Measurements from ENCODE around the gene FBN1.

The FBN1 gene

DNA sequence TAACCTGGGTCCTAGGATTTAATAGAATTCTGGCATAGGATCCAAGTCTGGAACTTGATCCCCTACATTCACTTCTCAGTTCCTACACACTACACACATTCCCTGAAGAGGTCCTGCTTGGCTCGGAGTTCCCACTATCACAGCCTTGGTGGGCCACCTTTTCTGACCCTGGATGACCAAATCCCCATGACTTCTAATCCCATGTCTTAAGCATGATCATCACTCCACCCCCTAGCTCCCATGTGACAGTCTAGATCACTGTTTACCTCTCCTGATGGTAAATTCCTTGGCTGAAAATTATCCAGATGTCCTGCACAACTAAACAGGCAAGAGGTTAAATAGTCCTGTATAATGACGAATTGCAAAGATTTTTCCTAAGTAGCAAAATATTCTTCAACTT is 274.0 kb downstream of the FBN1 start:
- no peak for DNase-seq (ENCODE audit: low read depth, low spot score)

DNA sequence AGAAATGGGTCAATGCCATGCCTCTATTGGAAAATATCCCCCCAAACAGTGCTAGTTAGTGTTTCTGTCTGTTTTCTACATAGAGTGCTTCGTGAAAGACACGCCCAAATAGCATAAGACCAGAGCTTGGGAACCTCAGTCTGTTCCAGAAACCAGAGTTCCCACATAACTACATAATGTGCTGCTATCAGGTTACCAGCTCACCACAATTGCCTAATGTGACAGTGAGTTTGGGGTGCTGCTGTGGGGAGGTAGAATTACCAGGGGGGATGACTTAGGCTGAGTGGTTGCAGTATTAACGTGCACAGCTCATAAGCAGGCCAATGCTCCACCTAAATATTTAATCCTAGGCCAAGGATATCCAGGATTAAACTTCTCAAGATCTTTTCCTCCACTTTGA is 275.0 kb downstream of the FBN1 start:
- DNase-seq (ENCODE audit: low read depth, low spot score) = no peak

DNA sequence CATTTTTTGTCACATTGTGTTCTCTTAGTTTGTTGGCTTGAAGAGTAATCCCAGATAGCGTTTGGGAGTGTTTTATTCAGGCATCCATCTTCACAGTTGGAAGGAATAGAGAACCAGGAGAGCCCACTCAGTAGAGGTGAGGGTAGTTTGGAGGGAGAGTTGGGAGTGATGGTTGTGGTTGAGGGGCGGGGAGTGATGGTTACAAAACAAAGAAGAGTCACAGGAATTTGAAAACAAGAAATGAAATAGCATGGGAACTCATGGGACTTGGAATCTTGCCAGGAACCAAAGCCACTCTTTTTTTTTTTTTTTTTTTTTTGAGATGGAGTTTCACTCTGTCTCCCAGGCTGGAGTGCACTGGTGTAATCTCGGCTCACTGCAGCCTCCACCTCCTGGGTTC is 278.0 kb downstream of the FBN1 start:
- DNase-seq (ENCODE audit: low read depth, low spot score) = no peak

GRCh38 chr15:48366584-48367312 is 278.8 kb downstream of the FBN1 start:
- DNase-seq (ENCODE audit: low read depth, low spot score) = no peak

DNA sequence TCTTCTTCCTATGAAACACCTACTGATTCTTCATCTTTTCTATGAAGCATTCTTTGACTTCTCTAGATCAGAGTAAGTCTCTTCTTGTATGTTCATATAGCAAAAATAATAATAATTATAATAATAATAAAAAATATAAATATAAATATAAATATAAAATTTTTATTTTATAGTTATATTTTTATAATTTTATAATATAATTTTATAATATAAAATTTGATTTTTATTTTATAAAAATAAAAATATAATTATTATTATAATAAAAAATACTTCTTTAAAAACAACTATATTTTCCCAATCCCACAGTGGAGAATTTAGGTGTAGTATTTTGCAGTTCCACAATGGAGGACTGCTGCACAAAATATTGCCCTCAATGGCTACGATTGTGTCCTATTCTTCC is 279.9 kb downstream of the FBN1 start:
- no peak for DNase-seq (ENCODE audit: low read depth, low spot score)

- DNase-seq (ENCODE audit: low read depth, low spot score) = no peak
Observed at GRCh38 chr15:48363474-48363873, 282.0 kb downstream of the FBN1 start.

DNA sequence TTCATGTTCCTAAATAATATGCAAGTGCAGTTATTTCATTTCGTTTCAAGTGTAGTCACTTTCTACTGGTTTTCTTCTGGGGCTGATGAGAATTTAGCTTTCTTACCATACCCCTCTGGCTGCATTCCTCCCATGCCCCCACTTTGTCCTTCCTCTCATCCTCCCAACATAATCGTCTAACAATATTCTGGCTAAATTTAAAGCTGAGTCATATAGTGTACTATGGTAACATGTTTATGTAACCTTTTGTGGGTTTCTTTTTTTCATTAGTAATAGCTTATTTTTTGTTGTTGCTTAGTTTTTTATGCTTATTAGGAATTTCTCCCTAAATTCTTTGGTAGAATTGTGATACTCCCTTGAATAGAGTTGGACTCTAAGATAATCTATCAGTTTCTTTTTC is 283.8 kb downstream of the FBN1 start:
- DNase-seq (ENCODE audit: low read depth, low spot score) = no peak

DNA sequence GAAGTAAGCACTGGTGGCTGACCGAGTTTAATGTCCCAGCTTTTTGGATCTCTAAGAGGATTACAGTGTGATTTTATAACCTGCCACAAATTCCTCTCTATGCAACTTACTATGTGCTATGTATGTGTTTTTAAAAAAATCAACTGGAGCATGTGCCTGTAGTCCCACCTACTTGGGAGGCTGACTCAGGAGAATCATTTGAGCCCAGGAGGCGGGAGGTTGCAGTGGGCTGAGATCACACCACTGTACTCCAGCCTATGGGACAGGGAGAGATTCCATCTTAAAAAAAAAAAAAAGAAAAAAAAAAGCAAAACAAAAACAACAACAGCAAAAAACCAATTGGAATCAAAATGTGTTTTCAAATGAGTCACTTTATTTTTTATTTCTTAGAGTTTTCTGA is 284.7 kb downstream of the FBN1 start:
- DNase-seq (ENCODE audit: low read depth, low spot score) = no peak

Measured in iPS DF 19.7 (cell line).